CD4-positive, alpha-beta T cell (primary cell): ENCODE data around the gene TMEM87A. TPM values are rescaled to one million over a fixed set of nuclear protein-coding genes. Genes with fewer than 3 reads are reported as not detected.

Source experiments
- ATAC-seq: fragments of 200-7000 bp; cut with Tn5 transposase; one replicate; pipeline ENCODE4 v1.10.0; 2022; ENCODE audit warnings: mild to moderate bottlenecking; ENCODE audit not compliant: poor library complexity
- CTCF ChIA-PET: fragments of 350-600 bp; sonication (Branson Sonifier 250); formaldehyde crosslinking; loops from one replicate; lab custom pipeline; 2021; ENCODE audit warnings: antibody characterized with exemption, inconsistent platforms; lab: Charles Lee
- POLR2A ChIA-PET: fragments of 350-600 bp; sonication (Branson Sonifier 250); formaldehyde crosslinking; loops from one replicate; lab custom pipeline; 2021; ENCODE audit warnings: antibody characterized with exemption, inconsistent platforms; lab: Charles Lee
- DNase-seq, 14 experiments: peaks; one replicate each; pipeline ENCODE4 v3.0.0-alpha.2; 2013 to 2020; ENCODE audit warnings: mixed read lengths in 2 of 14
- H3K27ac ChIP-seq, 2 donors: one replicate each; pipeline versions ENCODE4 v1.5.1 to v1.7.0; 2013; ENCODE audit warnings: low read length in 2 of 2, low read depth in 1 of 2, mild to moderate bottlenecking in 1 of 2
- H3K27me3 ChIP-seq, 2 experiments: 1 replicate in 1 of 2; 2 replicates in 1 of 2; pipeline versions ENCODE4 v1.6.1 to v1.7.0; 2013; ENCODE audit warnings: low read length in 2 of 2, control low read depth in 1 of 2, mild to moderate bottlenecking in 1 of 2, moderate library complexity in 1 of 2; ENCODE audit not compliant: insufficient read depth in 2 of 2, control insufficient read depth in 1 of 2
- H3K36me3 ChIP-seq: one replicate; pipeline ENCODE4 v1.6.1; 2013; ENCODE audit warnings: low read length, control low read depth; ENCODE audit not compliant: insufficient read depth
- H3K4me1 ChIP-seq: one replicate; pipeline ENCODE4 v1.6.1; 2013; ENCODE audit warnings: low read length, control low read depth; ENCODE audit not compliant: insufficient read depth
- H3K4me3 ChIP-seq: one replicate; pipeline ENCODE4 v1.5.1; 2013; ENCODE audit warnings: mild to moderate bottlenecking, low read length, moderate library complexity
- H3K9me3 ChIP-seq, 2 experiments: 1 replicate in 1 of 2; 2 replicates in 1 of 2; pipeline versions ENCODE4 v1.6.1 to v1.7.0; 2013; ENCODE audit warnings: low read length in 2 of 2, mild to moderate bottlenecking in 2 of 2, control low read depth in 1 of 2, moderate library complexity in 1 of 2; ENCODE audit not compliant: control insufficient read depth in 1 of 2, insufficient read depth in 1 of 2
- H3K27ac Mint-ChIP-seq: one replicate; pipeline ENCODE4 v1.8.0; 2020; ENCODE audit warnings: mixed read lengths
- H3K27me3 Mint-ChIP-seq: one replicate; pipeline ENCODE4 v1.8.0; 2021; ENCODE audit warnings: mixed read lengths
- H3K36me3 Mint-ChIP-seq: one replicate; pipeline ENCODE4 v1.8.0; 2021; ENCODE audit warnings: low read depth, mixed read lengths
- H3K4me1 Mint-ChIP-seq: one replicate; pipeline ENCODE4 v1.8.0; 2021; ENCODE audit warnings: low read depth, mixed read lengths
- H3K4me3 Mint-ChIP-seq: one replicate; pipeline ENCODE4 v1.8.0; 2020; ENCODE audit warnings: mild to moderate bottlenecking, mixed read lengths
- H3K9me3 Mint-ChIP-seq: one replicate; pipeline ENCODE4 v1.8.0; 2020; ENCODE audit warnings: mixed read lengths
- CTCF ChIP-seq: fragments of 200-600 bp; IDR thresholded peaks from one replicate; pipeline ENCODE4 v1.8.0; 2022; ENCODE audit warnings: antibody characterized with exemption, mild to moderate bottlenecking
- intact Hi-C, 2 experiments: fragments of 100-400 bp; cut with DNase I in 1 of 2; cut with micrococcal nuclease in 1 of 2; formaldehyde crosslinking; loops; one replicate each; pipeline versions ENCODE4 v1.15.1 to v1.9.0; 2023 to 2025; cut with DNase I, micrococcal nuclease
- total RNA-seq, 174 experiments: library from RNA in 2 of 174; stranded (reverse) in 2 of 174; gene quantifications; one replicate each; pipeline ENCODE4 v1.2.3 and lab custom pipeline; 2021 to 2026

TMEM87A gene
- total RNA-seq, 2 experiments from 2014 or later: 48.7 to 51.4 TPM

GRCh38 chr15:42270996-42271395 lies 2.2 kb downstream of the TMEM87A start:
- peaks cover 70% of the 10 kb centered on the region for H3K36me3 Mint-ChIP-seq
- intact Hi-C loops: loop anchor here (5.0 to 10.0 kb wide), 6 partner anchors 64 to 1676 kb away; partner anchors contain the start of genes CDAN1 (in 1 of the 2), KNL1 (in 1 of the 2), RPAP1 (in 1 of the 2) and RTF1 (in 1 of the 2)
- POLR2A ChIA-PET: interaction anchor here (1.2 kb wide), 1 partner anchor 10 kb away, joined by 3 read pairs; no protein-coding TSS in a partner anchor
- H3K27ac ChIP-seq: no peak overlapping the region
- peak overlapping the region; percentile 98 for H3K27ac Mint-ChIP-seq
- CTCF ChIA-PET: no interaction called here
- no peaks in the 10 kb centered on the region for H3K9me3 Mint-ChIP-seq
- ATAC-seq (no peak), DNase-seq (no peak)
- H3K4me1 Mint-ChIP-seq: peaks cover 68% of the 10 kb centered on the region
- H3K27me3 ChIP-seq: no peaks in the 10 kb centered on the region
- H3K4me1 ChIP-seq: peaks cover 14% of the 10 kb centered on the region
- H3K36me3 ChIP-seq: peaks cover 28% of the 10 kb centered on the region
- H3K27me3 Mint-ChIP-seq: no peaks in the 10 kb centered on the region
- H3K9me3 ChIP-seq: no peaks in the 10 kb centered on the region
- no peak overlapping the region for H3K4me3 ChIP-seq
- H3K4me3 Mint-ChIP-seq: peak overlapping the region; percentile 12
- no peak for TF ChIP-seq CTCF

GRCh38 chr15:42270551-42270950 lies 2.7 kb downstream of the TMEM87A start:
- Mint-ChIP-seq H3K36me3 (peaks cover 74% of the 10 kb centered on the region), H3K27ac (no peak overlapping the region), H3K9me3 (no peaks in the 10 kb centered on the region), H3K4me3 (peak overlapping the region; percentile 12), H3K27me3 (no peaks in the 10 kb centered on the region), H3K4me1 (peaks cover 68% of the 10 kb centered on the region)
- TF ChIP-seq CTCF: no peak
- ATAC-seq (no peak), DNase-seq (no peak)
- Histone ChIP-seq H3K4me1 (peaks cover 14% of the 10 kb centered on the region), H3K27me3 (no peaks in the 10 kb centered on the region), H3K9me3 (no peaks in the 10 kb centered on the region), H3K27ac (no peak overlapping the region), H3K4me3 (no peak overlapping the region), H3K36me3 (peaks cover 33% of the 10 kb centered on the region)
- CTCF ChIA-PET: no interaction called here
- intact Hi-C loops: loop anchor here (5.0 to 10.0 kb wide), 6 partner anchors 63 to 1676 kb away; partner anchors contain the start of genes CDAN1 (in 1 of the 2), KNL1 (in 1 of the 2), RPAP1 (in 1 of the 2) and RTF1 (in 1 of the 2)
- POLR2A ChIA-PET: interaction anchor here (0.8 to 1.2 kb wide), 2 partner anchors 9 to 62 kb away, joined by 3 read pairs; partner anchors contain the start of gene VPS39

- Histone ChIP-seq H3K27ac (no peak overlapping the region), H3K36me3 (peaks cover 60% of the 10 kb centered on the region), H3K4me1 (peaks cover 4% of the 10 kb centered on the region), H3K9me3 (no peaks in the 10 kb centered on the region), H3K4me3 (no peak overlapping the region), H3K27me3 (no peaks in the 10 kb centered on the region)
- no peaks in the 10 kb centered on the region for H3K27me3 Mint-ChIP-seq
- no peaks in the 10 kb centered on the region for H3K9me3 Mint-ChIP-seq
- H3K4me1 Mint-ChIP-seq: peaks cover 49% of the 10 kb centered on the region
- ChIA-PET CTCF (no interaction called here), POLR2A (no interaction called here)
- ATAC-seq (no peak), DNase-seq (no peak)
- TF ChIP-seq CTCF: no peak
- no peak overlapping the region for H3K27ac Mint-ChIP-seq
- intact Hi-C loops: no loop called here
- H3K4me3 Mint-ChIP-seq: no peak overlapping the region
- peaks cover 85% of the 10 kb centered on the region for H3K36me3 Mint-ChIP-seq
These were observed 5.9 kb downstream of the TMEM87A start for GRCh38 chr15:42267286-42267685.
